Fibroblast of villous mesenchyme (primary cell): ENCODE data around the gene COX17. TPM values are rescaled to one million over a fixed set of nuclear protein-coding genes. Genes with fewer than 3 reads are reported as not detected.

Experiments used
- DNase-seq: peaks from one replicate; pipeline ENCODE4 v3.0.0-alpha.2; 2010; ENCODE audit warnings: low read depth
- H3K4me3 ChIP-seq: 2 replicates; pipeline ENCODE4 v1.5.1; 2011; ENCODE audit warnings: low read depth, mild to moderate bottlenecking, low read length
- total RNA-seq: library from RNA; depleted of rRNA; stranded (reverse); fragments of >200 nt; gene quantifications from 2 replicates; pipeline ENCODE4 v1.2.3, GENCODE V29; 2012
- TF ChIP-seq, protein P1 (sequence below): IDR thresholded peaks from 2 replicates; pipeline ENCODE4 v1.5.1; 2012; ENCODE audit warnings: low read depth, mild to moderate bottlenecking, low read length; ENCODE audit not compliant: insufficient read depth

The COX17 gene
- total RNA-seq, 1 donor: 10.8 TPM

DNA sequence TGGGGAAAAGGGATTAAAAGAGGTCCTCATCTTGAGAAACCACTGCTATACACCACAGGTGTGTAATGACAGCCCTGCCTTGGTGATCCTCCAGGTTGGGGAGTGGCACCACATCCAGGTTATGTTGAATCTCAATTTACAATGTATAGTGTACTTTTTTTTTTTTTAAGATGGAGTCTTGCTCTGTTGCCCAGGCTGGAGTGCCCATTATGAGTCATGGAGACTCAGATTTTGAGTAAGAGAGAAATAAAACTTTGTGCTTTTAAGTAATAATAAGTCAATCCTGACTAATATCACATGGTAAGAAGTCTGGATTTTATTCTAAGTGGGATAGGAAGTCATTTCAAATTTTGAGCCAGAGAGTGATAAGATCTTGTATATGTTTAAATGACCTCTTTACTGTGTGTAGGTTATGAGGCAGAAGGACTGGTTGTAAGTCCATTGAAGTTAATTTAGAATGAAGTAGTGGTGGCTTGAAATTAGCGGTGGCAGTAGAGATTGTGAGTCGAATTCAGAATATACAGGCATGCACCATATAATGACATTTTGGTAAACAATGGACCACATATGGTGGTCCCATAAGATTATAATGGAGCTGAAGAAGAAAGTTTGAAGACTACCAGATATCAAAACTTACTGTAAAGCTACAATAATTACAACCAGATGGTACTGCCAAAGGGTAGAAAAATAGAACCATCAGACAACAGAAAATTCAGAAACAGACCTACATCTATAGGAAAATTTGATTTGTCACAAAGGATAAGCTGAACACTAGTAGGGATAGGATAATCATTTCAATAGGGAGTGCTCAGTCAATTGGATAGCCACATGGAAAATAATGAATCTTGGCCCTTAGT, 37.5 kb downstream of the COX17 start:
- DNase-seq: no peak
- TF ChIP-seq, protein P1, sequence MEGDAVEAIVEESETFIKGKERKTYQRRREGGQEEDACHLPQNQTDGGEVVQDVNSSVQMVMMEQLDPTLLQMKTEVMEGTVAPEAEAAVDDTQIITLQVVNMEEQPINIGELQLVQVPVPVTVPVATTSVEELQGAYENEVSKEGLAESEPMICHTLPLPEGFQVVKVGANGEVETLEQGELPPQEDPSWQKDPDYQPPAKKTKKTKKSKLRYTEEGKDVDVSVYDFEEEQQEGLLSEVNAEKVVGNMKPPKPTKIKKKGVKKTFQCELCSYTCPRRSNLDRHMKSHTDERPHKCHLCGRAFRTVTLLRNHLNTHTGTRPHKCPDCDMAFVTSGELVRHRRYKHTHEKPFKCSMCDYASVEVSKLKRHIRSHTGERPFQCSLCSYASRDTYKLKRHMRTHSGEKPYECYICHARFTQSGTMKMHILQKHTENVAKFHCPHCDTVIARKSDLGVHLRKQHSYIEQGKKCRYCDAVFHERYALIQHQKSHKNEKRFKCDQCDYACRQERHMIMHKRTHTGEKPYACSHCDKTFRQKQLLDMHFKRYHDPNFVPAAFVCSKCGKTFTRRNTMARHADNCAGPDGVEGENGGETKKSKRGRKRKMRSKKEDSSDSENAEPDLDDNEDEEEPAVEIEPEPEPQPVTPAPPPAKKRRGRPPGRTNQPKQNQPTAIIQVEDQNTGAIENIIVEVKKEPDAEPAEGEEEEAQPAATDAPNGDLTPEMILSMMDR: no peak
- H3K4me3 ChIP-seq: no peak overlapping the region

- DNase-seq: peak; percentile 74
- no peak overlapping the region for H3K4me3 ChIP-seq
- TF ChIP-seq, protein P1: no peak
Measured at GRCh38 chr3:119637679-119638477, 39.3 kb downstream of the COX17 start.

DNA sequence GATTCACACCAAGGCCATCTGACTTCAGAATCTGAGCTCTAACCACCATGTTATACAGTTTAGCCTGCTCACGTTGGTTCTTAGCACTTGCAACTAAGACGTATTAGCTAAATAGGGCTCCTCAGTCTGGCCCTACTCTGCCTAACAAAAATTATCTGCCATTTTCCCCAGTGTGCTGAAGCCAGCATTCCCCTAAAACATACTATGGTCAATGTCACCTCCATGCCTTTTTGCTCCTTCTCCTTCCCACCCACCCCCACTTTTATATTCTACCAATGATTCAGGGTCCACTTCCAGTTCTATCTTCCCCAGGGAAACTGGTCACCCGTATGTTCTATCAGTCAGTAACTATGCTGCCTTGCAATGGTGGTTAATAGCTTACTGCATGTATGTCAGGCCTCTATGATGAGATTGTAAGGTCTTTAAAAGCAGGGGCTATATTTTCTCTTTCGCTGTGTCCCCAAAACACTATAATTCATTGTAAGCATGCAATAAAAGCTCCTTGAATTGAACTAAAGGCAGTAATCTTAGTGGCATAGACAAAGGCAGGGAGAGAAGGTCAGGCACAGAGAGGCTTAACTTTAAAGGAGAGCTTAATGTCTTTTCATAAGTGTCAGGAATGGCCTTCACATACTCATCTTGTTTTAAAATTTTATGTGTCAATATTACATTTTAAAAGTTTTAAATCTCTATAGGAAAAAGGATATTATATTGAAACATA, 40.2 kb downstream of the COX17 start:
- TF ChIP-seq, protein P1: no peak
- peak; percentile 26 for DNase-seq
- no peak overlapping the region for H3K4me3 ChIP-seq

DNA sequence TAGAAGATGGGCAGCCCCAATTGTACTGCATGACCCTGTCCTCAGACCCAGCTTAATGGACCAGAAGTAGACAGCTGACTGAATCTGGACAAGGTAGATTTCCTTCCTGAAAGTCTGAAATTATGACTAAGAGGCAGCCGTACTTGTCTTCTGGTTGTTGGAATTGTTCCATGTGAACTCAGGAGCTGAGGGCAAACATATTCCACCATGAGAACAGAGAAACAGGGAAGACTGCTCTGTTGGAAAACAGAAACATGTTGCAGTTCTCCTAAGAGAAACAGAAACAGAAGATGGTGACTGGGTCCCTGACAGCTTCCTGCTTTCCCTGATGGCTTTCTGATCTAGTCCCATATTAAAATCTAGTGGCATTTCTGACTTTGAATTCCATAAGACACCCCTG, 41.0 kb downstream of the COX17 start:
- H3K4me3 ChIP-seq: no peak overlapping the region
- peak; percentile 55 for DNase-seq
- TF ChIP-seq, protein P1: no peak

DNA sequence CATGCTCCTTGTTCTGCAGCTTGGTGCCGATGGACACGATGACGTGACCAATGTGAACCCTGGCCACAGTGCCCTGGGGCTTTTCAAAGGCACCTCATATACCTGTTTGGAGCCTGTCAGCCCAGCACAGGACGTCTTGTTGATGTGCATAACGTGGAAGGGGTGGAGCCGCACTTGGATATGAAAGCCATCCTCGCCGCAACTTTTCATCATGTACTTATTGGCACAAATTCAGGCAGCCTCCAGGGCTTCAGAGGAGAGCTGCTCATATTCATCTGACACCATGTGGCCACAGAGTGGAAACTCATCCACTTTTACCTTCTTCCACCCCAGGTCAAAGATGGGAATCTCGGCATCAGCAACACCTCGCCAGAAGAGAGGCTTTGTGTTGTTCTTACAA, 41.5 kb downstream of the COX17 start:
- TF ChIP-seq, protein P1: no peak
- no peak overlapping the region for H3K4me3 ChIP-seq
- no peak for DNase-seq

DNA sequence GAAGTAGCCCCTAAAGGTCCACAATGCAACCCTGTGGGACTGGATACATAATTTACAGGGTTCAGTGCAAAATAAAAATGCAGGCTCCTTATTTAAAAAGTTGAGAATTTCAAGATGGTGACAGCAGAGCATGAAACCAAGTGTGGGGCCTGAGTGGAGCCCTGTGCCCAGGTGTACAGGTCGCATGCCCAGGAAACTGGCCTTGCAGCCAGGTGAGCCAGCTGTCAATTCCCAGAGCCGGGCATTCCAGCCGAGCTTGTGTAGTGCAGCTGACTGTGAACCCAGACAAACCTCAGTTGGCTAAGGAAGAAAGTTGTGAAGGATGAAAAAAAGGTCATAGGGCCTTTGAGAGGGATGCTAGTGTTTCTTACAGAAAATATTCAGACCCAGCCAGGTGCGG, 44.4 kb downstream of the COX17 start:
- H3K4me3 ChIP-seq: no peak overlapping the region
- TF ChIP-seq, protein P1: no peak
- DNase-seq: no peak
